Fibroblast of lung (primary cell): ENCODE data around the gene PKD1. TPM values are rescaled to one million over a fixed set of nuclear protein-coding genes. Genes with fewer than 3 reads are reported as not detected.

Experiments used
- DNase-seq, 2 donors: peaks; one replicate each; pipeline versions ENCODE4 v3.0.0 to v3.0.0-alpha.2; 2010; ENCODE audit warnings: low read depth in 2 of 2
- H2AFZ ChIP-seq: 2 replicates; pipeline ENCODE4 v1.5.1; 2012; ENCODE audit warnings: low read length, control low read depth, inconsistent platforms
- H3K27ac ChIP-seq: 2 replicates; pipeline ENCODE4 v1.5.1; 2011; ENCODE audit warnings: low read length, control low read depth; ENCODE audit not compliant: insufficient read depth
- H3K27me3 ChIP-seq: 2 replicates; pipeline ENCODE4 v1.5.1; 2011; ENCODE audit warnings: mild to moderate bottlenecking, low read length; ENCODE audit not compliant: control insufficient read depth, insufficient read depth
- H3K36me3 ChIP-seq: 2 replicates; pipeline ENCODE4 v1.5.1; 2011; ENCODE audit warnings: low read length; ENCODE audit not compliant: control insufficient read depth, insufficient read depth
- H3K4me1 ChIP-seq: 2 replicates; pipeline ENCODE4 v1.5.1; 2011; ENCODE audit warnings: low read length; ENCODE audit not compliant: control insufficient read depth, insufficient read depth; ENCODE audit errors: extremely low read depth
- H3K4me2 ChIP-seq: 2 replicates; pipeline ENCODE4 v1.5.1; 2011; ENCODE audit warnings: low read length, control low read depth; ENCODE audit not compliant: insufficient read depth; ENCODE audit errors: extremely low read depth
- H3K4me3 ChIP-seq, 4 experiments: fragments of 200-600 bp in 1 of 4; sonication (generic) in 1 of 4; replicated peaks in 1 of 4; 2 replicates each; pipeline ENCODE4 v1.5.1; 2011 to 2016; ENCODE audit warnings: low read length in 4 of 4, low read depth in 3 of 4, mild to moderate bottlenecking in 3 of 4, control low read depth in 2 of 4, inconsistent platforms in 1 of 4, mixed read lengths in 1 of 4; ENCODE audit not compliant: insufficient read depth in 1 of 4; ENCODE audit errors: control extremely low read depth in 1 of 4
- H3K79me2 ChIP-seq: 2 replicates; pipeline ENCODE4 v1.5.1; 2012; ENCODE audit warnings: mild to moderate bottlenecking, low read length, inconsistent platforms; ENCODE audit not compliant: control insufficient read depth, insufficient read depth
- H3K9ac ChIP-seq: 2 replicates; pipeline ENCODE4 v1.5.1; 2011; ENCODE audit warnings: mild to moderate bottlenecking, low read length, control low read depth; ENCODE audit not compliant: insufficient read depth
- H3K9me3 ChIP-seq: 2 replicates; pipeline ENCODE4 v1.5.1; 2012; ENCODE audit warnings: low read depth, low read length; ENCODE audit not compliant: control insufficient read depth, insufficient read depth
- H4K20me1 ChIP-seq: 2 replicates; pipeline ENCODE4 v1.5.1; 2011; ENCODE audit warnings: low read length; ENCODE audit not compliant: control insufficient read depth, insufficient read depth; ENCODE audit errors: extremely low read depth
- CTCF ChIP-seq, 2 donors: IDR thresholded peaks in 1 of 2; conservative IDR thresholded peaks in 1 of 2; 1 replicate in 1 of 2; 2 replicates in 1 of 2; pipeline ENCODE4 v1.5.1; 2011 to 2012; ENCODE audit warnings: low read length in 2 of 2, control low read depth in 1 of 2, inconsistent platforms in 1 of 2, low read depth in 1 of 2, mild to moderate bottlenecking in 1 of 2
- EZH2 ChIP-seq: IDR thresholded peaks from 2 replicates; pipeline ENCODE4 v1.5.1; 2012; ENCODE audit warnings: low read length, control low read depth, mild to moderate bottlenecking; ENCODE audit errors: missing control alignments
- polyA plus RNA-seq, 2 donors: library from polyadenylated mRNA; depleted of rRNA in 1 of 2; stranded (reverse) in 1 of 2; unstranded in 1 of 2; fragments of >200 nt; gene quantifications; 2 replicates each; pipeline ENCODE4 v1.2.1, GENCODE V29; 2011 to 2012; ENCODE audit warnings: missing spikeins in 1 of 2
- total RNA-seq: library from RNA; depleted of rRNA; stranded (reverse); fragments of >200 nt; gene quantifications from 2 replicates; pipeline ENCODE4 v1.2.1, GENCODE V29; 2014

PKD1 gene
- total and polyA plus RNA-seq, 2 donors (not counting 1 experiment from before 2014, with no cell fraction given), result 16.3 to 199 TPM

- TF ChIP-seq CTCF (conservative IDR thresholded peaks at IDR 0.05 in 1 of 2, IDR thresholded peaks at IDR 0.05 in 1 of 2; ENCODE audit: low read depth in 1 of 2, low read length in 2 of 2) (no peak), EZH2 (no peak)
- Histone ChIP-seq H3K4me1 (no peaks in the 10 kb centered on the region), H3K9ac (no peak overlapping the region), H2AFZ (no peak overlapping the region), H3K36me3 (no peaks in the 10 kb centered on the region), H3K9me3 (no peaks in the 10 kb centered on the region), H3K27me3 (no peaks in the 10 kb centered on the region), H4K20me1 (no peaks in the 10 kb centered on the region), H3K79me2 (no peaks in the 10 kb centered on the region), H3K4me2 (no peak overlapping the region), H3K4me3 (no peak overlapping the region), H3K27ac (no peak overlapping the region)
- no peak for DNase-seq
Observed at GRCh38 chr16:2183671-2184070, 48.0 kb upstream of the PKD1 start.

GRCh38 chr16:2181952-2182351 is 46.3 kb upstream of the PKD1 start:
- TF ChIP-seq CTCF (conservative IDR thresholded peaks at IDR 0.05 in 1 of 2, IDR thresholded peaks at IDR 0.05 in 1 of 2; ENCODE audit: low read depth in 1 of 2, low read length in 2 of 2), result no peak
- no peak for TF ChIP-seq EZH2
- Histone ChIP-seq H3K4me1 (no peaks in the 10 kb centered on the region), H3K4me3 (no peak overlapping the region)

GRCh38 chr16:2180962-2181923 is 45.5 kb upstream of the PKD1 start:
- Histone ChIP-seq H2AFZ (no peak overlapping the region), H3K36me3 (peaks cover 10% of the 10 kb centered on the region), H3K9me3 (no peaks in the 10 kb centered on the region), H3K4me3 (no peak overlapping the region), H3K27me3 (no peaks in the 10 kb centered on the region), H3K27ac (no peak overlapping the region), H3K4me2 (no peak overlapping the region), H3K9ac (no peak overlapping the region), H3K4me1 (no peaks in the 10 kb centered on the region), H3K79me2 (no peaks in the 10 kb centered on the region), H4K20me1 (no peaks in the 10 kb centered on the region)
- no peak for DNase-seq
- TF ChIP-seq CTCF (conservative IDR thresholded peaks at IDR 0.05 in 1 of 2, IDR thresholded peaks at IDR 0.05 in 1 of 2; ENCODE audit: low read depth in 1 of 2, low read length in 2 of 2), result no peak
- TF ChIP-seq EZH2, result no peak

More at GRCh38 chr16:2181952-2182351, 46.3 kb upstream of the PKD1 start:
- Histone ChIP-seq H3K27ac (no peak overlapping the region), H3K9me3 (no peaks in the 10 kb centered on the region), H2AFZ (no peak overlapping the region), H3K79me2 (no peaks in the 10 kb centered on the region), H3K36me3 (peaks cover 7% of the 10 kb centered on the region), H3K4me2 (no peak overlapping the region), H4K20me1 (no peaks in the 10 kb centered on the region), H3K27me3 (no peaks in the 10 kb centered on the region), H3K9ac (no peak overlapping the region)
- DNase-seq, result no peak
